Hepatocyte (in vitro differentiated cells): ENCODE data around the gene CAP1. TPM values are rescaled to one million over a fixed set of nuclear protein-coding genes. Genes with fewer than 3 reads are reported as not detected.

Source experiments
- DNase-seq: peaks from one replicate; pipeline ENCODE4 v3.0.0-alpha.2; 2016; ENCODE audit warnings: low spot score
- H2AFZ ChIP-seq: fragments of 200-600 bp; sonication (generic); 2 replicates; pipeline ENCODE4 v1.6.0; 2016; ENCODE audit warnings: antibody characterized with exemption, mild to moderate bottlenecking
- H3K27ac ChIP-seq: fragments of 200-600 bp; sonication (generic); 2 replicates; pipeline ENCODE4 v1.5.1; 2016; ENCODE audit warnings: mild to moderate bottlenecking
- H3K27me3 ChIP-seq: fragments of 200-600 bp; sonication (generic); 2 replicates; pipeline ENCODE4 v1.6.1; 2016
- H3K36me3 ChIP-seq: fragments of 200-600 bp; sonication (generic); replicated peaks from 2 replicates; pipeline ENCODE4 v1.5.1; 2016; ENCODE audit warnings: low read depth; ENCODE audit not compliant: insufficient read depth
- H3K4me1 ChIP-seq: fragments of 200-600 bp; sonication (generic); 2 replicates; pipeline ENCODE4 v1.5.1; 2016; ENCODE audit warnings: mild to moderate bottlenecking, moderate library complexity; ENCODE audit not compliant: insufficient read depth
- H3K4me2 ChIP-seq: fragments of 200-600 bp; sonication (generic); 2 replicates; pipeline ENCODE4 v1.6.0; 2016
- H3K4me3 ChIP-seq: fragments of 200-600 bp; sonication (generic); 2 replicates; pipeline ENCODE4 v1.5.1; 2016; ENCODE audit warnings: mild to moderate bottlenecking
- H3K79me2 ChIP-seq: fragments of 200-600 bp; sonication (generic); 2 replicates; pipeline ENCODE4 v1.6.0; 2017; ENCODE audit warnings: mild to moderate bottlenecking
- H3K9me2 ChIP-seq: fragments of 200-600 bp; sonication (generic); replicated peaks from 2 replicates; pipeline ENCODE4 v1.6.0; 2017; ENCODE audit warnings: mild to moderate bottlenecking; ENCODE audit not compliant: insufficient read depth
- H3K9me3 ChIP-seq: fragments of 200-600 bp; sonication (generic); 2 replicates; pipeline ENCODE4 v1.5.1; 2016; ENCODE audit warnings: low read depth, mild to moderate bottlenecking
- H4K20me1 ChIP-seq: fragments of 200-600 bp; sonication (generic); 2 replicates; pipeline ENCODE4 v1.6.0; 2016; ENCODE audit warnings: mild to moderate bottlenecking; ENCODE audit not compliant: insufficient read depth, poor library complexity, severe bottlenecking
- EZH2 ChIP-seq: fragments of 200-600 bp; sonication (generic); IDR thresholded peaks from 2 replicates; pipeline ENCODE4 v1.6.1; 2016; ENCODE audit warnings: antibody characterized with exemption, mild to moderate bottlenecking, borderline replicate concordance
- EZH2phosphoT487 ChIP-seq: fragments of 200-600 bp; sonication (generic); IDR thresholded peaks from one replicate; pipeline ENCODE4 v1.6.1; 2018; ENCODE audit warnings: antibody characterized with exemption, mild to moderate bottlenecking, low read depth, moderate library complexity; ENCODE audit not compliant: unreplicated experiment, severe bottlenecking
- whole genome bisulfite sequencing: methylation state at CpG from one replicate; pipeline ENCODE4 v1.1.6; 2016; ENCODE audit warnings: low lambda C conversion rate; ENCODE audit errors: missing lambda C conversion rate; 5-methylcytosine and 5-hydroxymethylcytosine counted together
- polyA plus RNA-seq: library from polyadenylated mRNA; unstranded; fragments of >200 nt; fragmentation: Nextera tagmentation; extraction: Ambion mirVana; gene quantifications from 2 replicates; pipeline ENCODE4 v1.2.1, GENCODE V29; 2016
- total RNA-seq: library from RNA; depleted of rRNA; stranded (reverse); fragments of >200 nt; gene quantifications from 2 replicates; pipeline ENCODE4 v1.2.3, GENCODE V29; 2014
- TF ChIP-seq, protein P1 (sequence below): fragments of 200-600 bp; sonication (generic); IDR thresholded peaks from 2 replicates; pipeline ENCODE4 v1.5.1; 2016; ENCODE audit warnings: antibody characterized with exemption, mild to moderate bottlenecking; ENCODE audit not compliant: poor library complexity

CAP1 gene
- total and polyA plus RNA-seq, 2 experiments from 2014 or later: 186 to 191 TPM

DNA sequence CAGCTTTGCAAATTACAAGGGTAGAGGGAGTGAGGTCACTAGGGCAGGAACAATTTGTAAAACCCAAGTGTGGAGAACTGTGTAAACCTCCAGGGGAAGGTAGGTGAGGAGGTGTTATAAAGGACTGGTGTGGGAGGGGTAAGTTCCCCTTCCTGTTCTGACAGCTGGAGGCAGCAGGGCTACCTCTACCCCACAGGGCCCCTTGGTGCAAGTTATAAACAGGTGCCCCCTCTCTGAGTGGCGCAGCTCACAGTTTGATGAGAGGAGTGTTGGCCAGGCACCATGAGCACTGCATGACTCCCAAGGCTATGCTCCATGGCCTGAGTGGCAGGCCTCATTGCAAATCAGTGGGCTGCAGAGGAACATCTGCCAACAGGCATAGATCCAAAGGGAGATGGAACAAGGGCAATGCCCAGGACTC is 44.5 kb upstream of the CAP1 start:
- Histone ChIP-seq H3K36me3 (no peaks in the 10 kb centered on the region), H2AFZ (no peak overlapping the region), H3K27ac (no peak overlapping the region), H3K27me3 (no peaks in the 10 kb centered on the region), H3K4me1 (no peaks in the 10 kb centered on the region), H3K4me3 (no peak overlapping the region), H3K4me2 (no peak overlapping the region), H3K9me2 (no peaks in the 10 kb centered on the region), H3K9me3 (no peaks in the 10 kb centered on the region), H3K79me2 (no peaks in the 10 kb centered on the region), H4K20me1 (no peaks in the 10 kb centered on the region)
- DNase-seq: no peak
- TF ChIP-seq, protein P1, sequence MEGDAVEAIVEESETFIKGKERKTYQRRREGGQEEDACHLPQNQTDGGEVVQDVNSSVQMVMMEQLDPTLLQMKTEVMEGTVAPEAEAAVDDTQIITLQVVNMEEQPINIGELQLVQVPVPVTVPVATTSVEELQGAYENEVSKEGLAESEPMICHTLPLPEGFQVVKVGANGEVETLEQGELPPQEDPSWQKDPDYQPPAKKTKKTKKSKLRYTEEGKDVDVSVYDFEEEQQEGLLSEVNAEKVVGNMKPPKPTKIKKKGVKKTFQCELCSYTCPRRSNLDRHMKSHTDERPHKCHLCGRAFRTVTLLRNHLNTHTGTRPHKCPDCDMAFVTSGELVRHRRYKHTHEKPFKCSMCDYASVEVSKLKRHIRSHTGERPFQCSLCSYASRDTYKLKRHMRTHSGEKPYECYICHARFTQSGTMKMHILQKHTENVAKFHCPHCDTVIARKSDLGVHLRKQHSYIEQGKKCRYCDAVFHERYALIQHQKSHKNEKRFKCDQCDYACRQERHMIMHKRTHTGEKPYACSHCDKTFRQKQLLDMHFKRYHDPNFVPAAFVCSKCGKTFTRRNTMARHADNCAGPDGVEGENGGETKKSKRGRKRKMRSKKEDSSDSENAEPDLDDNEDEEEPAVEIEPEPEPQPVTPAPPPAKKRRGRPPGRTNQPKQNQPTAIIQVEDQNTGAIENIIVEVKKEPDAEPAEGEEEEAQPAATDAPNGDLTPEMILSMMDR: no peak
- TF ChIP-seq EZH2 (no peak), EZH2phosphoT487 (no peak)
- 83% methylated on average over 1 of the region's 1 CpG for WGBS

GRCh38 chr1:39996396-39997004 is 44.0 kb upstream of the CAP1 start:
- no peaks in the 10 kb centered on the region for H3K27me3 ChIP-seq
- H3K4me3 ChIP-seq: no peak overlapping the region
- no peak overlapping the region for H2AFZ ChIP-seq
- TF ChIP-seq, protein P1: no peak
- TF ChIP-seq EZH2phosphoT487 (no peak), EZH2 (no peak)
- no peaks in the 10 kb centered on the region for H3K79me2 ChIP-seq
- H4K20me1 ChIP-seq: no peaks in the 10 kb centered on the region
- H3K9me2 ChIP-seq: no peaks in the 10 kb centered on the region
- H3K4me2 ChIP-seq: no peak overlapping the region
- no peaks in the 10 kb centered on the region for H3K4me1 ChIP-seq
- no peak for DNase-seq
- no peaks in the 10 kb centered on the region for H3K36me3 ChIP-seq
- no peak overlapping the region for H3K27ac ChIP-seq
- H3K9me3 ChIP-seq: no peaks in the 10 kb centered on the region

DNA sequence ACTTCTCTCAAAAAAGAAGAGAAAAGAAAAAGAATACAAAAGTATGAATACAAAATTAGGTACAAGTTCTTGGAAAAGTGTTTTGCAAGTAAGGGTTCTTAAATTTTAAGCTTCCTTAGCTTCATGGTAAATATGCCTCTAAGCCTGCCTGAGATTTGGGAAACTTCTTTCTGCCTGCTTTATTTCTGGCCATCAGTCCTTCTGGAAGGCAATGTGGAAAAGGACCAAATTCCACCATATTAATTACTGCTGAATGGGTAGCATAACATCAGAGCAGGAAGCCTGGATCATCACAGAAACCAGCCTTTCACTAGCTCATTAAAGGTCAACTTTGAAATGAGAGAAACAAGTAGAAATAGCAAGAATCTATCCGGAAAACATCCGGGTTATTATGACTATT is 39.1 kb upstream of the CAP1 start:
- H3K36me3 ChIP-seq: no peaks in the 10 kb centered on the region
- TF ChIP-seq EZH2phosphoT487: no peak
- TF ChIP-seq EZH2: no peak
- TF ChIP-seq, protein P1: no peak
- no peak overlapping the region for H3K4me3 ChIP-seq
- H3K27me3 ChIP-seq: no peaks in the 10 kb centered on the region
- no peaks in the 10 kb centered on the region for H4K20me1 ChIP-seq
- no peaks in the 10 kb centered on the region for H3K9me2 ChIP-seq
- no peak overlapping the region for H2AFZ ChIP-seq
- no peaks in the 10 kb centered on the region for H3K9me3 ChIP-seq
- no peak overlapping the region for H3K27ac ChIP-seq
- H3K4me2 ChIP-seq: no peak overlapping the region
- H3K79me2 ChIP-seq: no peaks in the 10 kb centered on the region
- 91% methylated on average over 2 of the region's 2 CpGs for WGBS
- no peaks in the 10 kb centered on the region for H3K4me1 ChIP-seq
- DNase-seq: no peak
